ENCODE data around the gene TSNAXIP1.

TSNAXIP1 gene, protein sequence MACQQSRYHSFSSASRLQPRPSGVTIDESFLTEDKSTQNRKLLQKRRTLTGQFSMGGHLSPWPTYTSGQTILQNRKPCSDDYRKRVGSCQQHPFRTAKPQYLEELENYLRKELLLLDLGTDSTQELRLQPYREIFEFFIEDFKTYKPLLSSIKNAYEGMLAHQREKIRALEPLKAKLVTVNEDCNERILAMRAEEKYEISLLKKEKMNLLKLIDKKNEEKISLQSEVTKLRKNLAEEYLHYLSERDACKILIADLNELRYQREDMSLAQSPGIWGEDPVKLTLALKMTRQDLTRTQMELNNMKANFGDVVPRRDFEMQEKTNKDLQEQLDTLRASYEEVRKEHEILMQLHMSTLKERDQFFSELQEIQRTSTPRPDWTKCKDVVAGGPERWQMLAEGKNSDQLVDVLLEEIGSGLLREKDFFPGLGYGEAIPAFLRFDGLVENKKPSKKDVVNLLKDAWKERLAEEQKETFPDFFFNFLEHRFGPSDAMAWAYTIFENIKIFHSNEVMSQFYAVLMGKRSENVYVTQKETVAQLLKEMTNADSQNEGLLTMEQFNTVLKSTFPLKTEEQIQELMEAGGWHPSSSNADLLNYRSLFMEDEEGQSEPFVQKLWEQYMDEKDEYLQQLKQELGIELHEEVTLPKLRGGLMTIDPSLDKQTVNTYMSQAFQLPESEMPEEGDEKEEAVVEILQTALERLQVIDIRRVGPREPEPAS

DNA sequence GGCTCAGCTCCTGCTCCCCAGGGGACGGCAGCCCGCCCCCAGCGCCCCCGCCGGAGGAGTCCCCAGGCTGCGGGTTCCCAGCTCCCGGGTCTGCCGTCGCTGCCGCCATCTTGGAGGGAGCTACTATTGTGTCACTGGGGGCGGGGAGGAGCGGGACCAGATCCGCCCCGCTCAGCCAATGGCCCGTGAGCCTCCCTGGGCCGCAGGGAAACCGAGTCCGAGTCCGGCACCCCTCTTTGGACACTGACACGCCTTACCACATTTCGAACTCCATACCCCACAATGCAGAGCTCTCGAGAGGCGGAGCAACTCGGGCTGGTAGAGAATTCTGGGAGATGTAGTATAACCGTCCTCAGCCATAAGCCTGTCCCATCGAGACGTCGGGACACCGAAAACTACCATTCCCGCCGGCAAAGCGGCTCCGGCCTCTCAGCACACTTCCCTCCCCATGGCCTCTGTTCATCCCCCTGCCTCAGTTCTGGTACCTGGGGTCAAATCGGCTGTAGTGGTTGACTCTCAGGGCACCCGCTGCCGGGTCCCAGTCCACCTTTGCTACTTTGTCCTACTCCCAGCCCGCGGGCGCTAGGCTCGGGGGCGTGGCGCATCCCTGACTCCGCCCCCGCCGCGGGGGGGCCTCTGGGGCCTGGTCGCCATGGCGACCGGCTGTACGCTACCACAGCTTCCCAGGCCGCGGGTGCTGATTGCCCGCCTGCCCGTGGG, at the start of gene TSNAXIP1, which contains the start of gene RANBP10:
Gene TSNAXIP1 (plus strand): TSS at position 462 of the 720 bp plus-strand sequence. CDS start 261 bp downstream, outside the sequence.
Gene RANBP10 (minus strand): TSS at position 133 of the 720 bp plus-strand sequence. CDS start 24 bp downstream, at position 109.
- peak; percentile 98 for DNase-seq

DNA sequence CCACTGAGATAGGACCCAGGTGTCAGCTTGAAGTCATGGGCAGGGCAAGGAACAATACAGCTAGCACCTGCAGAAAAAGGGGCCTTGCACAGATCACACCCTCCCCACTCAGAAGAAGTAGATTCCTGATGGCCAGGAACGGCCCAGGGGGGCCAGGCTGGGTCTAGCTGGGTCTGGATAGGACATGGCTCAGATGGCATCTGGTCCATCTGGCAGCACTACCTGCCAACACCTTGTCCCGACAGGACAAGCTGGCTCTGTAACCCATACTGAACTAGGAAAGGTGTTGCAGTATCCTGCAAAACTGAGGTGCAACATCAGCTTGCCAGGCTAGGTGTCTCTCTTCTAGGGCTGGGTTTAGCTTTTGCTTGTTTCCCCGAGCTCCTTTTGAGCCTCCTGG, 48.7 kb upstream of the TSNAXIP1 start:
- DNase-seq: no peak

DNA sequence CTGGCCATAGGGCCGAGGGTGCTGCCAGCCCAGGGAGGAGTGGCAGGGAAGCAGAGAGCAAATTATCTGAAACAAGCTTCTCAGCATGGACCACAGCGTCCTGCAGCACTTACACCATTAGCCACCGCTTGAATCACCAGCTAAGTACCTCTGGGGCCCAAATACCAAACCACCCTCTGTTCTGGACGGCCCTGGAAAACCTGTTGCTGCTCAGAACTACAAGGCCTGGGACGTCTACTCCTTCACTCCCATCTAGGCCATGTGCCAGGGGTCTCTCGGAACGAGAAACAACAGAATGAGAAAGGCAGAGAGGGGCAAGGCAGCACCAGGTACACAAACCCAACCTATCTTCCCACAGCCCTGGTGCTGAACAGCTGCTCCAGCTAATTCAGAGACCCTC, 47.7 kb upstream of the TSNAXIP1 start:
- DNase-seq: no peak

DNA sequence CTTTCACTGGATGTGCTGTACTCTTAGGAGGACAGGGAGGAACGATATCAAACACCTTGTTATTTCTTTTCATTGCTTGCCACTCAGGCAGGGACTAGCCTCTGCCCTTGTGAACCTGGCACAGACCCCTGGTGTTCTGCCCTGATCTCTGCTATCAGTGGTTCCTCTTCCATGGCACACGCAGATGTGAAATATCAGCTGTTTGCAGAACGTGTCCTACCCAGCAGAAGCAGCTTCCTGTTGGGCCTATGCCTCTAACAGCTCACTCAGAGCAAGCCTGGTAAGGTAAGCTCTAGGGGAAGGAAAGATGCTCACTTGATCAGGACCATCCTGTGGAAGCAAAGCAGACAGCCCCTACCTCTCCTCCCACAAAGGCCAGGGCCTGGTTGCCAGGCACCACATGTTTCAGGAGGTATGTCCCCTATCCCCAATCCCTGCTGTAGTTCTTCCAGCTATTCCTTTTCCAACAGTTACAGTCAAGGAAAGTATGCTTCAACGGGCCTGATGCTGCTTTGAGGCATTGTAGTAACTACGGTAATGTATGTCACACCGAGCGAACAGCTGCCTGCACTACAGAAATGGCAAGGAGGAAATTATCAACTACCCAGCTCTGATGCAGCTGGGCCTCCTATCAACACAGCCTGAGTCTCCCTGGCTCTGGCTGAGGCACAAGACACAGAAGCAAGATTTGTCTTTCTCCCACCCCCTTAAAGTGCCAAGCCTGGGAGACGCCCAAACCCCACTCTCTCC, 46.3 kb upstream of the TSNAXIP1 start:
- DNase-seq: no peak

DNA sequence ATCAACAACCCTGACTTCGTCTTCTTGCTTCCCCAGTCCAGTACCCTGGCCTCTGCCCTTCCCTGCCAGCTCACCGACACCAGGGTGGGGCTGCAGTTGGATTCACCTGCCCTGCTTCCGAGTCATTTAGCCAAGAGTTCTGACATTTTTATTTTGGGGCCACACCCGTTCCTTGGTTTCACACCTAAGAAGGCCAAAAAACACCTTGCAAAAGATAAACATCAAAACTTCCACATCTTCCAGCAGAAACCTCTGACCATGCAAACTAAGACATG, 45.8 kb upstream of the TSNAXIP1 start:
- DNase-seq: no peak

DNA sequence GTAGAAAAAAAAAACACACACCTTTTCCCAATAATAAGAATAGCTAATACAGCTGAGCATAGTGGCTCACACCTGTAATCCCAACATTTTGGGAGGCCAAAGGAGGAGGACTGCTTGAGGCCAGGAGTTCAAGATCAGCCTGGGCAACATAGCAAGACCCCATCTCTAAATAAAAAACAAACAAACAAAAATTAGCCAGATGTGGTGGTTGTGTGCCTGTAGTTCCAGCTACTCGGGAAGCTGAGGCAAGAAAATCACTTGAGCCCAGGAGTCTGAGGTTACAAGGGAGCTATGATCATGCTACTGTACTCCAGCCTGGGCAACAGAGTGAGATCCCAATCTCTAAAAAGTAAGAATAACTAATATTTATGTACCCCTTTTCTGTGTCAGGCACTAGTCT, 44.8 kb upstream of the TSNAXIP1 start:
- DNase-seq: no peak

DNA sequence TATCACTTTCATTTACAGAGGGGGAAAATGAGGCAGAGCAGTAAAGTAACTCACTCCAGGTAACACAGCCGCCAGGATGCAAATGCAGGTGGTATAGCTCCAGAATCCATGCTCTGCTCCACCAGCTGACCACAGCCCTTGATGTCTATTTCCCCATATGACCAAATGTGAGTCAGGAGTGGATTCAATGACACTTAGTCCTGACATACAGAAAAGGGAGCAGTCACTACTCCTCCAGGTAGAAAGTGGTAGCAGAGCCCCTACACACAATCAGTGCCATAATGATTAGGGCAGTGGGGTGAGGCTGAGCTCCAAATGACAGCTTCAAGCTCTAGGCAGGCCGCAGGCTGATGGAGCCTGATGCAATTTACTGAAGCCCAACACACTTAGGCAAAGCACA, 44.3 kb upstream of the TSNAXIP1 start:
- no peak for DNase-seq

DNA sequence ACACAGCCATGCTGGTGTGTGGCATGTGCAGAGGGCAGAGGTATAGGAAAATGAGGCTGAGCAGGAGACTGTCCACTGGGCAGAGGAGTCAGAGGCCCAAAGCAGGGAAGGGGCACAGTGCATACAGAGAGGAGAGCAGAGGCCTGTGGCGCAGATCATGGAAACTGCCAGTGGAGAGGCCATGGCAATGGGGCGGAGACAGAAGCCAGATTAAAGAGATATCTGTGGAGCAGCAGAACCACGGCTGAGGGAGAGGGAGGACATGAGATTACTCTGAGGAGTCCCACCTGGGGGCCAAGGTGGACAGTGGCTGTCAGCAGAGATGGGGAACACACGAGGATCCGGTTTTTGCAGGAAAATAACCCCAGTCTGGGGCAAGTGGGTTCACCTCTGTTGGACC, 43.6 kb upstream of the TSNAXIP1 start:
- no peak for DNase-seq

DNA sequence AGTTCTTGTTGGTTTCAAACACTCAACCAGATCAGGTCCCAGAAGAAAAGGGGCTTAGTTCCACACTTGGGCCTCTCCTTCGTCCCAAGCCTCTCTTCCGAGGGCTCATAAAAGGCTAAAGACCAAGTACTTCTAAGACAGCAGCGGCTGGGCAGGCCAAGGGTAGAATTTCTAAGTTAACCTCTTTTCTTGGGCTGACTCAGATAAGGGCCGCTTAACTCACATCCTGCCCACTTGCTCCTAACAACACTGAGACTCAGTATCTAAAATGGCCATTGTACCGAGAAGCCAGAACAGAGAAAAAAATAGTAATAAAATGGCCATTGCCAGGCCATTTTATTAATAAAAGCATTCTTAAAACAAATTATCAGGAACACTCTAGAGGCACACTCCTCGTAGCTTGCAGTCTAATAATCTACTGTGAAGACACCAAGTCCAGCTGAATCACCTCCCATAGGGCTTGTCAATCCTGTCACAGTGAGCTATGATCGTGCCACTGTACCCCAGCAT, 42.5 kb upstream of the TSNAXIP1 start:
- no peak for DNase-seq

DNA sequence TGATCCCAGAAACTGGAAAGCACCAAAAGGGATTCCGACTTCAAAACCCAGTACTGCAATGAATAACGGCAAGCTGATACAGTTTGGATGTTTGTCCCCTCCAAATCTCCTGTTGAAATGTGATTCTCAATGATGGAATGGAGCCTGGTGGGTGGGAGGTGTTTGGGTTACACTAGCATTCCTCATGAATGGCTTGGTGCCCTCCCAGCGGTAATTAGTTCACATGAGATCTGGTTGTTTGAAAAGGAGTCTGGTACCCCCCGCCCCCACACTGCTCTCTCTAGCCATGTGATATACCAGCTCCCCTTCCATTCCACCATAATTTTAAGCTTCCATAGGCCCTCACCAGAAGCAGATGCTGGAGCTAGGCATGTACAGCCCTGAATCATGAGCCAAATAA, 40.4 kb upstream of the TSNAXIP1 start:
- no peak for DNase-seq

DNA sequence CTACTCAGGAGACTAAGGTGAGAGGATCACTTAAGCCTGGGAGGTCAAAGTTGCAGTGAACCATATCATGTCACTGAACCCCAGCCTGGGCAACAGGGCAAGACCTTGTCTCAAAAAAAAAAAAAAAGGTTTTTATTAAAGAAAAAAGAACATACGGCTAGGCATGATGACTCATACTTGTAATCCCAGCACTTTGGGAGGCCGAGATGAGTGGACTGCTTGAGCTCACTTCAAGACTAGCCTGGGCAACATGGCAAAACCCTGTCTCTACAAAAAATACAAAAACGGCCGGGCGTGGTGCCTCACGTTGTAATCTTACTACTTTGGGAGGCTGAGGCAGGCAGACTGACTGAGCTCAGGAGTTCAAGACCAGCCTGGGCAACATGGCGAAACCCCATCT, 38.7 kb upstream of the TSNAXIP1 start:
- DNase-seq: no peak

DNA sequence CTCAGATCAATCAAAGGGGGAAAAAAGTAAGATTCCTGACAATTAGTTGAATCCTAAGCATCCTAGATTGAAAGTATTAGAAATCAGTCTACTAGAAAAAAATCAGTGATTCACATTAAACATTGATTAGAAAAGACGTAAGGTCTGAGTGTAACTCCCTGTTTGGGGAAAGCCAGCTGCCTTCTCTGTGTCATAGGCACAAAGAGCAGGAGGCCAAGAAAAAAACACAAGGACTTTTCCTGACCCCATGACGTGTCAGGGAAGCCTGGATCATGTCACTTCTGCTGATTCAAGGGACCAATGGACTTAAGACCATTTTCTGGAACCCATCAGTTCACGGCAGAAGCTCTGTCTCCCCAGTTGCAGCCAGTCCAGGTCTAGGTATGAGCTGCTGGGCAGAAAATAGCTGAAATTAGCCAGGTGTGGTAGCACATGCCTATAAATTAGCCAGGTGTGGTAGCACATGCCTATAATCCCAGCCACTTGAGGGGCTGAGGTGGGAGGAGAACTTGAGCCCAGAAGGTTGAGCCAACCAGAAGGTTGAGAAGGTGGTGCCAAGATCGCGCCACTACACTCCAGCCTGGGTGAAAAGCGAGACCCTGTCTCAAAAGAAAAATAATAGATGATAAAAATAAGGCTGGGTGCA, 36.2 kb upstream of the TSNAXIP1 start:
- no peak for DNase-seq

DNA sequence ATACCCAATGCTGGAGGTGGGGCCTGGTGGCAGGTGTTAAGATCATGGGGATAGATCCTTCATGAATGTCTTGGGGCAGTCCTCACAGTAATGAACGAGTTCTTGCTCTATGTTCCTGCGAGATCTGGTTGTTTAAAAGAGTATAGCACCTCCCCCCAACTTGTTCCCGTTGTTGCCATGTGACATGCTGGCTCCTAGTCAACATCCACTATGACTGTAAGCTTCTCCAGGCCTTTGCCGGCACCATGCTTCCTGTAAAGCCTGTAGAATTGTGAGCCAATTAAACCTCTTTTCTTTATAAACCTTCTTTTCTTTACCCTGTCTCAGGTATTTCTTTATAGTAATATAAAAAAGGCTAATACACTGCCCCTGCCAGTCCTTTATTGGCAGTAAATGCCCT, 33.6 kb upstream of the TSNAXIP1 start:
- no peak for DNase-seq

DNA sequence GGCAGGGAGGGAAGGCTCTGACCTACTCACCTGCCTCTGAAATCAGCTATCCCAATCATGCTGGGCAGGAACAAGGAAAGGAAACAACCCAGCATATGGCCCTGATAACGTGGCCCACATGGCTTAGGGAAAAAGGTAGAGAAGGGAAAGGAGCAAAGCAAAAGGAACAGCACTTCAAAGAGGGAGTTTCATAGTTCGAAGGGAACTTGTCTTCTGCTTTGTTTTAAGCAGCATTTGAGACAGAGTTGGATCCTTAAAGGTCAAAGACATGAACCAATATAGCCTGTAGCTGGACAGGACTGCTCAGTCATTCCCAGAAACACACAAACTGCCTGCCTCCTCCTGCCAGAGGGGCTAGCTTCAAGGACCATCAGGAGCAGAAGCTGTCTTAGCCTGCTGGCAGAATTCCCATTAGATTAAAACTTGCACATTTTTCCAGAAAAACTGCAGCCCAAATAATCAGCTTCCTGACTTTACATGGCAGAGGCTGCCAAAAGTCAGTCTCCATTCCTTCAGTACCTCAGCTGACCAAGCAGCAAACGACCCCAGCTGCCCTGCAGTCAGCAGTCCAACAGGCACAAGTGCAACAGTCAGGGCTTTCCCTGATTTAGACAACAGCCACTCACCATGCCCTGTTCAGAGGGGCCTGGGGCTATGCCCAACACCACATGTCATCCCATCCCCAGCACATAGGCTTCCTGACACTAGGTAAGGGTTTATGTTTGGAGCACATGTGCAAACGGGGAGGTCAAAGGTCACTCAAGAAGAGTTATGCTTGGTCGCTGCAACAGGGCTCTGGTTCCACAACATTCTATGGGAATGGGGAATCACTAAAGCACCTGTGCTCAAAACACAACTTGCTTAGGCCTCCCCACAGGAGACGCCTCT, 32.9 kb upstream of the TSNAXIP1 start:
- DNase-seq: no peak

DNA sequence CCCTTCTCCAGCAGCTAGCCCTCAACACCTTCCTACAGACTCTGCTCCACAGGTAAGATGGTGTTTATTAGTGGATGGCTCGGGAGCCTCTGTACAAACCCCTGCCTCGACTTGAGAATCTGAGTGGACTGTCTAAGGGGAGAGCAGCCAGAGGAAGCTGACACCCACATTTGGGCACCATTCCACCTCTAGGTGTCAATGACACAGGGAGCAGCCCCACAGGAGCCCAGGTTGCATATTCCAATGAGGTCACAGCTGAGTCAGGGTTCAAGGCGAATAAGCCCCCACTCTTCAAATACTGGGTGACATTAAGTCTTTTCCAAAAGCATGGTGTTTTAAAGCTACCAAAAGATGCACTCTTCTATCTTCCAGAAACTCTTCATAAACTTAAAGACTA, 32.2 kb upstream of the TSNAXIP1 start:
- DNase-seq: no peak

DNA sequence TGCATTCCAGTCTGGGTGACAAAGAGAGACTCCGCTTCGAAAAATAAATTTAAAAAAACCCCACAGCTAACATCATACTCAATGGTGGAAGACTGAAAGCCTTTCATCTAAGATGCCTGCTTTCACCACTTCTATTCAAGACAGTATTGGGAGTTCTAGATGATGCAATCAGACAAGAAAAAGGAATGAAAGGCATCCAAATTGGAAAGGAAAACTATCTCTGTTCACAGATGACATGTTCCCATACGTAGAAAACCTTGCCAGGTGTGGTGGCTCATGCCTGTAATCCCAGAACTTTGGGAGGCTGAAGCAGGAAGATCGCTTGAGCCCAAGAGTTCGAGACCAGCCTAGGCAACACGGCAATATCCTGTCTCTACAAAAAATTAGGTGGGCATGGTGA, 31.4 kb upstream of the TSNAXIP1 start:
- DNase-seq: no peak

DNA sequence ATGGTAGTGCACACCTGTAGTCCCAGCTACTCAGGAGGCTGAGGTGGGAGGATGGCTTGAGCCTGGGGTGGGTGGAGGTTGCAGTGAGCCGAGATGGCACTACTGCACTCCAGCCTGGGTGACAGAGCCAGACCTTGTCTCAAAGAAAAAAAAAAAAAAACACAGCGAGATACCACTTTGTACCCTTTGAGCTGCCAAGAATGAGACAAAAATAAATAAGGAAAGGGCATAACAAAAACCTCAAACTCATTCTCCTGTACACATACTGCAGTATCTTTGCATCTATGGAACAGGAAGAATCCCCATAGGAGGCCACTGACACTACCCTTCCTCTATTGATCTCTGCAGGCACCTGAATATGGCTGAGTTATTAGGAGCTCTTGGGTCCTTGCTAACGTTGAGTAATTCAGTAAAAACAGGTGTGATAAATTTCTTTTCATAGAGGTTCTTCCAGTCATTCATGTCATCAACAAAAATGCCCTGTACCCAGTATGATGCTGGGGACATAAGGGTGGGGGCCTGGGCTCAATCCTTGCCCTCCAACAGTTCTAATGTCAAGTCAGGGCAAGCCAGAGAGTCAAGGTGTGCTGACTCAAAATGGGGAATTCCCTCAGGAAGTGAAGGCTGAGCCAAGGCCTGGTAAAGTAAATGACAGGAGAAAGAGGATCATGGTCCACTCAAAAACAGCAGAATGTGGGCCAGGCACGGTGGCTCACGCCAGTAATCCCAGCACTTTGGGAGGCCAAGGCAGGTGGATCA, 27.3 kb upstream of the TSNAXIP1 start:
- no peak for DNase-seq

DNA sequence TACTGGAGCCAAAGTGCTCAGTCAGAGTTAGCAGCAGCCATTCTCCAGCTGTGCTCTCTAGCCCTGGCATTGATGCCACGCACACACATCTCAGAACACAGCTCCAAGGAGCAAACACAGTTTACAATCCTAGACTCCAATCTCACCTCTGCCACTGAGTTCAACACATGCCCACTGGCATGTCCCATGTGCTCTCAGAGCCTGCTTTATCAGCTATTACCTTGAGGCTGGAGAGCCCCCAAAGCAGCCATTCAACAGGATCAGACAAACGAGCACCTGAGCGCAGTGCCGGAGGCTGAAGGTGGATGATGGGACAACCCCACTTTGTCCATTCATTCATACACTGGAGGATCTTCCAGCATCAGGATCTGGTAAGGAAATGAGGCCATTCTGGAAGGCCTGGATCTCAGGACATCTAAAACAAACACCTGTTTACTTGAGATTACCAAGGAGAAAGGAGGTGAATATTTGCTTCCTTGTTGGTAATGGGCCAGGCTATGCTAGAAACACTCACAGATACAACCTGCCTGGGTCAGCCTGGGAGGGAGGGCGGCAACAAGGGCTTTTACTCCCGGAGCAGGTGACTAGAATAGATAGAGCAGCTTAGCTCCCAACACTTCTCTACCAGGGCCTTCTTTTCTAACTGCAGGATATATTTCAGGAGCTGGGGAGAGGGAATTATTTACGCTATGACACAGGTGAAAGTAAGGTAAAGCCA, 25.7 kb upstream of the TSNAXIP1 start:
- no peak for DNase-seq

DNA sequence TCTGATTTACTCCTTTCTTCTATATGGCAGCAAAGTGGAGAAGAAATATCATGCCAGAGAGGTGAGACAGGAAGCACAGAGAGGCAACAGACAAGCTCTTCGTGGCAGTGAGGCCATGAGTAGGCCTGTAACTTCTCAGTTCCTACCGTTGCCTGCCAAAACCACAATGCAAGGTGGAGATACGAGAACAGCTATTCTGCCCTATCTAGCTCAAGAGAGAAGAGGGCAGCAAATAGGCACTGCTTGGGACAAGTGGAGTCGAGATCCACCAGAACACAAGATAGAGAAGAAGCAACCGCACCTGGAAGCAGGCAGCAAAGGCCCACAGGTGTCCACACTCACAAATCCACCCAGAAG, 25.1 kb upstream of the TSNAXIP1 start:
- no peak for DNase-seq

Data from stimulated activated CD4-positive, alpha-beta T cell treated with anti-CD3 and anti-CD28 coated beads, Interleukin-1b, Interleukin-23, amount 100 ng/mL, for 48 hours (primary cell).